Heart left ventricle (tissue), 16 donors: Measurements from ENCODE around the gene CXCL17. TPM values are rescaled to one million over a fixed set of nuclear protein-coding genes. Genes with fewer than 3 reads are reported as not detected.
A peak's percentile ranks its signal among the peaks of the same experiment; 100 is the strongest.

Experiments
- ATAC-seq, 4 donors: fragments of 200-7000 bp; cut with Tn5 transposase; one replicate each; pipeline ENCODE4 v1.9.1; 2020 to 2022; ENCODE audit warnings: moderate library complexity in 4 of 4, mild to moderate bottlenecking in 3 of 4, moderate number of reproducible peaks in 1 of 4
- DNase-seq, 5 donors: peaks; one replicate each; pipeline ENCODE4 v3.0.0-alpha.2; 2020
- H3K27ac ChIP-seq, 12 donors: fragments of 200-600 bp; sonication (generic) in 4 of 12; one replicate each; pipeline versions ENCODE4 v1.5.0 to v1.8.0; 2016 to 2022; ENCODE audit warnings: mild to moderate bottlenecking in 2 of 12
- H3K27me3 ChIP-seq, 9 donors: fragments of 200-600 bp; sonication (generic) in 2 of 9; one replicate each; pipeline versions ENCODE4 v1.5.1 to v1.8.0; 2016 to 2022; ENCODE audit warnings: mild to moderate bottlenecking in 3 of 9
- H3K36me3 ChIP-seq, 9 donors: fragments of 200-600 bp; sonication (generic) in 2 of 9; one replicate each; pipeline versions ENCODE4 v1.5.0 to v1.8.0; 2018 to 2022; ENCODE audit warnings: mild to moderate bottlenecking in 2 of 9
- H3K4me1 ChIP-seq, 12 donors: fragments of 200-600 bp; sonication (generic) in 4 of 12; one replicate each; pipeline versions ENCODE4 v1.5.0 to v1.8.0; 2016 to 2022; ENCODE audit warnings: mild to moderate bottlenecking in 3 of 12
- H3K4me3 ChIP-seq, 12 donors: fragments of 200-600 bp; sonication (generic) in 4 of 12; one replicate each; pipeline versions ENCODE4 v1.5.0 to v1.8.0; 2017 to 2022; ENCODE audit warnings: mild to moderate bottlenecking in 9 of 12, moderate library complexity in 4 of 12
- H3K9me3 ChIP-seq, 12 donors: fragments of 200-600 bp; sonication (generic) in 4 of 12; one replicate each; pipeline versions ENCODE4 v1.5.0 to v1.8.0; 2016 to 2022; ENCODE audit warnings: mild to moderate bottlenecking in 1 of 12
- POLR2A ChIP-seq, 2 donors: fragments of 450-650 bp; IDR thresholded peaks; one replicate each; pipeline ENCODE4 v1.6.1; 2017; ENCODE audit warnings: antibody characterized with exemption in 2 of 2, mild to moderate bottlenecking in 2 of 2, moderate library complexity in 2 of 2
- WGBS, 4 donors: extraction: QIAGEN DNeasy Blood & Tissue Kit in 2 of 4; methylation state at CpG; one replicate each; pipeline versions ENCODE4 v1.1.5 to v1.1.7; 2013 to 2018; 5-methylcytosine and 5-hydroxymethylcytosine counted together
- intact Hi-C, 10 donors: fragments of 100-400 bp; cut with DNase I; formaldehyde crosslinking; loops; one replicate each; pipeline versions ENCODE4 v1.11.1 to v1.14.2; 2022
- polyA plus RNA-seq, 2 donors: library from polyadenylated mRNA; stranded (reverse); fragments of 200-250 nt; gene quantifications; one replicate each; pipeline ENCODE4 v1.2.3, GENCODE V29; 2013
- total RNA-seq, 9 donors: library from RNA; depleted of rRNA in 2 of 9; stranded (reverse); fragments of >200 nt in 2 of 9; fragmentation: NEBNext Ultra II Directional in 3 of 9; extraction: Animal tissue kit (Norgen Biotek cat#: 25700) in 3 of 9; gene quantifications; one replicate each; pipeline versions ENCODE4 v1.1.0 to v1.2.4, GENCODE V29; 2016 to 2023
- TF ChIP-seq, protein P1 (sequence below), 12 donors: fragments of 200-600 bp; sonication (generic) in 4 of 12; IDR thresholded peaks; one replicate each; pipeline versions ENCODE4 v1.5.0 to v1.8.0; 2018 to 2022; ENCODE audit warnings: antibody characterized with exemption in 12 of 12, mild to moderate bottlenecking in 5 of 12
- donor health status: ischemic (EF 13 %, LVEDD 7.1; RV severe dilation, severe dysfunction).
- donor health status: healthy with polysubstance abuse.
- donor health status: DM: no; HTN: yes; CAD: no.
- donor health status: DM: no; HTN: no; CAD: no.
- donor health status: ischemic (EF 25% LVEDD 6.9; RV normal size, moderate dysfunction).
- donor health status: ischemic (EF 25% LVEDD 5.7; RV mildly dilated, moderate dysfunction).
- donor health status: healthy.
- donor health status: DM: yes; HTN: yes; CAD: no.
- donor health status: ischemic (EF 35%, LVEDD 5.7; RV mildly dilated, moderate dysfunction).
- donor health status: nonischemic (EF 11% LVEDD 7.7; RV severe dilation, severe dysfunction).
- donor health status: DM: yes; HTN: yes; CAD: no.
- donor health status: PGD.
- donor health status: ischemic (EF 29% LVEDD 5.4; RV normal size, mild dysfunction).
- donor health status: nonischemic (EF 23%, LVEDD 6.1; RV moderate dilation, normal function).

Gene CXCL17
- total and polyA plus RNA-seq, 11 donors, result not detected

DNA sequence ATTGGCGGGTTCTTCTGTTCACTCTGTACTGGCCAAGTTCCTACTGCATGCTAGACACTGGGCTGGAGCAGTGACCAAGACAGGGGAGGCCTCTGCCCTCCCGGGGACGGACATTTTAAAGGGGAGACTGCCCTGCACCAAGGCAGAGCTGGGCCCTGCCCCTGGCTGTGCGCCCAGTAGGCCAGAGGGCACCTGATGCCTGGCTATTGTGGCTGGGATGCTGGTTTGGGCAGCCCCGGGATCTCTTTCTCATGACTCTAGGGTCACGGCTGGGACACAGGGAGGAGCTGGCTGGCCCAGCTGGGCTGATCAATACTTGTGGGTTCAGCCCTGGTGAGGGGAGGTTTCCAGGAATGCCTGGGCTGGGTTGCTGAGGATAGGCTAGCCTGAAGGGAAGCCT, 33.3 kb downstream of the CXCL17 start:
- TF ChIP-seq POLR2A (IDR thresholded peaks at IDR 0.05), result no peak
- TF ChIP-seq, protein P1, sequence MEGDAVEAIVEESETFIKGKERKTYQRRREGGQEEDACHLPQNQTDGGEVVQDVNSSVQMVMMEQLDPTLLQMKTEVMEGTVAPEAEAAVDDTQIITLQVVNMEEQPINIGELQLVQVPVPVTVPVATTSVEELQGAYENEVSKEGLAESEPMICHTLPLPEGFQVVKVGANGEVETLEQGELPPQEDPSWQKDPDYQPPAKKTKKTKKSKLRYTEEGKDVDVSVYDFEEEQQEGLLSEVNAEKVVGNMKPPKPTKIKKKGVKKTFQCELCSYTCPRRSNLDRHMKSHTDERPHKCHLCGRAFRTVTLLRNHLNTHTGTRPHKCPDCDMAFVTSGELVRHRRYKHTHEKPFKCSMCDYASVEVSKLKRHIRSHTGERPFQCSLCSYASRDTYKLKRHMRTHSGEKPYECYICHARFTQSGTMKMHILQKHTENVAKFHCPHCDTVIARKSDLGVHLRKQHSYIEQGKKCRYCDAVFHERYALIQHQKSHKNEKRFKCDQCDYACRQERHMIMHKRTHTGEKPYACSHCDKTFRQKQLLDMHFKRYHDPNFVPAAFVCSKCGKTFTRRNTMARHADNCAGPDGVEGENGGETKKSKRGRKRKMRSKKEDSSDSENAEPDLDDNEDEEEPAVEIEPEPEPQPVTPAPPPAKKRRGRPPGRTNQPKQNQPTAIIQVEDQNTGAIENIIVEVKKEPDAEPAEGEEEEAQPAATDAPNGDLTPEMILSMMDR (IDR thresholded peaks at IDR 0.05), result no peak
- Histone ChIP-seq H3K4me3 (no peak overlapping the region), H3K9me3 (no peaks in the 10 kb centered on the region), H3K27ac (peak overlapping the region in 9 of 12 donors; percentile 5 to 79 (median 59)), H3K36me3 (peaks cover 0 to 52% (median 23%) of the 10 kb centered on the region in 9 donors), H3K4me1 (peaks cover 4 to 40% (median 22%) of the 10 kb centered on the region in 12 donors), H3K27me3 (no peaks in the 10 kb centered on the region)
- intact Hi-C loops, result no loop called here
- WGBS, 4 donors, result 31 to 45% (median 40%) methylated on average over 6 of the region's 6 CpGs
- ATAC-seq (peak; percentile 33 to 68 (median 51)), DNase-seq (peak; percentile 48 to 81 (median 70))

DNA sequence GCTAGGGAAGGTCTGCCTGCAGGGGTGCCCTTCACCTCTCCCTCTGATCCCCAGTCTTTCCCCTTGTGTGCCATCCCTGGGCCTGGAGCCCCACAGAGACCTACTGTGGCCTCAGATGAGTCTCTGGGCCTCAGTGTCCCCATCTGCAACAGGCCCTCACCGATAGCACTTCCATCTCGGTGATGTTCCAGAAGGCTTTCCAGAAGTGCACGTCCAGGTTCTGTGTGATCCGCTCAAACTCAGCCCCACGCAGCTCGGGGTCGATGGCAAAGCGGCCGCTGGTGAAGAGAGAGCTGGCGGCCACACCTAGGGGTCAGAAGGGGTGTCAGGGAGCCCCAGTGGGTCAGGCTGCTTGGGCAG, 35.0 kb downstream of the CXCL17 start:
- 97 to 100% (median 98%) methylated on average over 10 of the region's 10 CpGs for WGBS, 4 donors
- no peak for ATAC-seq
- H3K27ac ChIP-seq, result no peak overlapping the region
- H3K27me3 ChIP-seq, result no peaks in the 10 kb centered on the region
- peaks cover 4 to 38% (median 21%) of the 10 kb centered on the region in 12 donors for H3K4me1 ChIP-seq
- no peaks in the 10 kb centered on the region for H3K9me3 ChIP-seq
- DNase-seq, result peak in 1 of 5 donors; percentile 19
- H3K36me3 ChIP-seq, result peaks cover 0 to 47% (median 27%) of the 10 kb centered on the region in 9 donors
- no peak for TF ChIP-seq POLR2A (IDR thresholded peaks at IDR 0.05)
- TF ChIP-seq, protein P1 (IDR thresholded peaks at IDR 0.05), result no peak
- H3K4me3 ChIP-seq, result no peak overlapping the region
- intact Hi-C loops, result no loop called here

DNA sequence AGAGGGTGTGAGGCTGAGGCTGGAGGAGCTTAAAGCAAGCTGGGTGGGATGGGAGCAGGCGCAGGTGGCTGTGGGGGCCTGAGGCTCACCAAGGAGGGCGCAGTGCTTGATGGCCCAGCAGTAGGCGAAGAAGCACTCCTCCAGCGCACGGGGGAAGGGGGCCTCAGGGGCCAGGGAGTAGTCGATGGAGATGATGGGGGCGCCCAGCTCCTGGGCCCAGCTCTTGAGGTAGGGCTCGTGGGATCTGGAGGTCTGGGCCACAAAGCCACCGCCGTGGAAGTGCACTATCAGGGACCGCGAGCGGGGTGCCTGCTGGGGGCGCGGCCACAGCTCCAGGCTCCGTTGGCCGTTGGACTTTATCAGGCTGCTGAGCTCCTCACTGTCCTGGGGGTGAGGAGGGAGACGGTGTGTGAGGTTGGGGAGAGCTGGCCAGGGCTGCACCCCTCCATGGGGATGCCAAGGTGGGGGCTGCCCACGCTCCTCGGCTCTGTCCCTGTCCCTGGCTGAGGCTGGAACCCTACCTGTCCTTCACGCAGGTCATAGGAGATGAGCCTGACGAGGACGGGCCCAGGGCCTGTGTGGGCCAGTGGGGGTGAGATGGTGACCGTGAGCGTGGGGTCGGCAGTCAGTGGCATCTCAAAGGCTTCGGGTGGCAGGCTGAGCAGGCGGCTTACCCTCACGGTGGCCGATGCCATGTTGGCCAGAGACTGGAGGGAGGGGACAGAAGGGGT, 35.5 kb downstream of the CXCL17 start:
- Histone ChIP-seq H3K36me3 (peaks cover 0 to 47% (median 27%) of the 10 kb centered on the region in 9 donors), H3K27ac (no peak overlapping the region), H3K9me3 (no peaks in the 10 kb centered on the region), H3K4me3 (no peak overlapping the region), H3K4me1 (peaks cover 4 to 38% (median 18%) of the 10 kb centered on the region in 12 donors), H3K27me3 (no peaks in the 10 kb centered on the region)
- DNase-seq, result peak in 2 of 5 donors; percentile 26 to 52
- no peak for ATAC-seq
- intact Hi-C loops, result no loop called here
- WGBS, 4 donors, result 87 to 93% (median 92%) methylated on average over 20 to 30 of the region's 30 CpGs
- TF ChIP-seq, protein P1 (IDR thresholded peaks at IDR 0.05), result no peak
- TF ChIP-seq POLR2A (IDR thresholded peaks at IDR 0.05), result no peak

DNA sequence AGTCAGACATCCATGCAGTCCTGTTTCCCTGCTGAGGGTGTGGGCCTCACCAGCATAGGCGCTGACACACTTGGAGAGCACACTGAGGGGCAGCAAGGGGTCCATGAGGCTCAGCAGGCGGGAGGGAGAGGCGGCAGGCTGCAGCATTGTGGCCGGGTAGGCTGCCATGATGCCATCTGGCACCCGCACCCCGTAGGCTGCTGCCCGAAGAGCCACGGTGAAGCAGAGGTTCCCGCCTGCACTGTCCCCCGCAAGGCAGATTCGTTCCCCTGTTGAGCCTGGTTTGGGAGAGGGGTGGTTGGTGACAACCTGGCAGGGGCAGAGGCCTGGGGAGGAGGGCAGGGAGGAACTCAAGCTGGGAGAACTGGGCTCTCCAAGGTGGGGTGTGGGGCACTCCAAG, 36.6 kb downstream of the CXCL17 start:
- WGBS, 4 donors, result 95 to 100% (median 96%) methylated on average over 1 to 11 of the region's 11 CpGs

More for the DNA sequence above, 36.6 kb downstream of the CXCL17 start:
- intact Hi-C loops, result no loop called here
- TF ChIP-seq, protein P1 (IDR thresholded peaks at IDR 0.05), result no peak
- TF ChIP-seq POLR2A (IDR thresholded peaks at IDR 0.05), result no peak
- Histone ChIP-seq H3K4me1 (peaks cover 4 to 45% (median 19%) of the 10 kb centered on the region in 12 donors), H3K27me3 (no peaks in the 10 kb centered on the region), H3K27ac (no peak overlapping the region), H3K4me3 (no peak overlapping the region), H3K9me3 (no peaks in the 10 kb centered on the region), H3K36me3 (peaks cover 0 to 47% (median 27%) of the 10 kb centered on the region in 9 donors)
- ATAC-seq (no peak), DNase-seq (no peak)
